Stimulated activated CD4-positive, alpha-beta T cell treated with anti-CD3 and anti-CD28 coated beads, Interleukin-4, amount 100 ng/mL, for 24 hours (primary cell): ENCODE data around the gene CADPS.

Experiments used
- DNase-seq: peaks from one replicate; pipeline ENCODE4 v3.0.0-alpha.2; 2020

The CADPS gene

DNA sequence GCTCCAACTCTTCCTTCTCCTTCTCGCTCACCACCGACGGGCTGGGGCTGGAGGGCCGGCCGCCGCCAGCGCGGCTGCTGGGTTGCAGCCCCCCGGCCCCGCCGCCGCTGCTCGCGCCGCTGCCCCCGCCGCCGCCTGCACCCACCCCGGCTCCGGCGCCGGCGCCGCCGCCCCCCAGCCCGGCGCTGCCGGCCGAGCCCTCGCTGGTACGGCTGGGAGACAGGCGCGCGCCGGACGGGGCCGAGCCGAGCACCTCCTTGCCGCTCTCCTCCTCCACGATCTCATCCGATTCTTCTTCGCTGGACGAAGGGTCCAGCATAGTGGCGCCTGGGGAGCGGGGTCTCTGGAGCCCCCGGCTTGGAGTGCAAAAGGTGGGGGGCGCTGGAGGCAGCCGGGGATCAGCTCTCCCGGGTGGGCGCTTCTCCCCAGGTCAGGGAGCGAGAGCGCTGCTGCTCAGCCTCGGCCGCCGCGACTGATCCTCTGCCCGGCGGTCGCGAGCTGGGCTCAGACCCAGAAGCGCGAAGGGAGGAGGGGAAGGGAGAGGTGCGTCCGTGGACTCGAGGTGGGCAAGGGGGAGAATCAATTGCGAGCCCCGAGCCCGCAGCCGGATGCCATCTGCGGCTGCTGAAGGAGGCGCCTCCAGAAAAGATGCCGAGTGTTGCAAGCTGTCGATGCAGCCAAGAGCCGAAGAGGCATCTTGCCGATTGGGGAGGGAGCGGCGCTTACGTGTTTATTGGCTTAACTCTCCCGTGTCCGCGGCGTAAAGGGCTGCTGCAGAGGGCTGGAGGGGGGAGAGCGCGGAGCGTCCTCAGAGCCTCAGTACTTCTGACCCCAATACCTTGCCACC, at the start of gene CADPS:
CADPS (minus strand) TSS at position 706 of the 847 bp plus-strand sequence; CDS start at position 319, 387 bp downstream.
- DNase-seq = no peak

DNA sequence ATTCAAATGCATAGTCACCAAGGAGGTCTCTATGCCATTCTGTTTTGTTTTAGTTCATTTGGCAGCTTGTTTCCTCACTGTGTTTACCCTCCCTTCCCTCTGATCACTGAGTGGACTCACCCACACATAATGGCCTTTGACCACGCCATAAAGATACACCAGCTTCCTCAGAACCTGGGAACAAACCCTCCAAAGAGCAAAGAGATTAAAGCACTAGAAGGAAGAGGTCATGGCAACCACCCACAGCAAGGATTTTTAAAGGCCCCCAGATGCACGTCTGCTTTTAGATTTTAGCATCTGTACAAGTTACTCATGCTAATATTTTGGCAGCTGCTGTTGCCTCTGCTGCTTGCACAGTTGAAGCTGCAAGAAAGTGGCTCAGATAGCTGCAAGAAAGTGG, 47.9 kb upstream of the CADPS start:
- DNase-seq = no peak

DNA sequence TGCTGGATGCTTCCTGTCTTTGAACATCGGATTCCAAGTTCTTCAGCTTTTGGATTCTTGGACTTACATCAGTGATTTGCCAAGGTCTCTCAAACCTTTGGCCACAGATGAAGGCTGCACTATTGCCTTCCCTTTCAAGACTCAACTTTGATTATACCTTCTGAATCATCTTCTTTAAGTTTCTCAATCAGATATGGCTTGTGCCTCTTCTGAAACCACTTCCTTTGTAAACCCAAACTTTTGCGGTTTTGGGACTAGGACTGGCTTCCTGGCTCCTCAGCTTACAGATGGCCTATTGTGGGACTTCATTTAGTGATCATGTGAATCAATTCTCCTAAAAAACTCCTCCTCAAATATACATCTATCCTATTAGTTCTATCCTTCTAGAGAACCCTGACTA, 47.1 kb upstream of the CADPS start:
- DNase-seq = no peak

DNA sequence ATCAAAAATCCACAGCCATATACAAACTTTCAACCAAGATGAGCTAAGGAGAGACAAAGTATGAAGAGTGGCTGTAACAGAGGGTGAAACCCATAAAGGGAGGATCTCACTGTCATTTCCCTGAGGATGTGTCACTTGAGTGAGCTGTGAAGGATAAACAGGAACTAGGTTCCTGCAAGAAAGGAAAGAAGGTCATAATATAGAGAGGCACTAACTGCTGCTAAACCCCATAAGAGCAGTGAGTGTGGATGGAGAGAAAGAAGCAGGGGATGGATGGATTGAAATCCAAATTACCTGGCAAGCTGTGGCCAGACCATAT, 45.2 kb upstream of the CADPS start:
- no peak for DNase-seq

DNA sequence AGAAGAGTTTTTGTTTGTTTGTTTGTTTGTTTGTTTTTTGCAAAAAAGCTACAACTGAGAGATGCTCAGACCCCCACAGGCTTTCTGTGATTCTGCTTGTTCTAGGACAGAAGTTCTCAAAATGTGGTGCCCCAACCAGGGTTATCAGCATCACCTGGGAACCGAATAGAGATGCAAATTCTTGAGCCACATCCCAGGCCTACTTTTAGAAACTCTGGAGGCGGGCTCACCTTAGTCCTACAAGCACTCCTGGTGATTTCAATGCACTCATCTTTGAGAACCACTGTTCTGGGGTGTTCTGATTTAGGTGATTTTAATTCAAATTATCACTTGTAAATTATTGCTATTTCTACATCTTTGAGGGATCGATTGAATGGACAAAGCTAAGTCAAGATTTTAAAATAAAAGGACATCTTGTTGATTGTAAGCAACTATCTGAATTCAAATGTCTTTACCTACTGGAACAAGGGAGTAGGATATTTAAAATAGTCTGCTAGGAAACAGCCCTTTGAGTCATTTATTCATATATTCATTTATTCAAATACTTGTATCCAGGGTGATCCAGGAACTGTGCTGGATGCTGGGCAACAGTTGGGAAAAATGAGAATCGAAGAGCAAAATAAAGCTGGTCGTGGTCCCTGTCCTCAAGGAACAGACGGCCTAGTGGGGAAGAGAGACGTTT, 44.7 kb upstream of the CADPS start:
- no peak for DNase-seq

DNA sequence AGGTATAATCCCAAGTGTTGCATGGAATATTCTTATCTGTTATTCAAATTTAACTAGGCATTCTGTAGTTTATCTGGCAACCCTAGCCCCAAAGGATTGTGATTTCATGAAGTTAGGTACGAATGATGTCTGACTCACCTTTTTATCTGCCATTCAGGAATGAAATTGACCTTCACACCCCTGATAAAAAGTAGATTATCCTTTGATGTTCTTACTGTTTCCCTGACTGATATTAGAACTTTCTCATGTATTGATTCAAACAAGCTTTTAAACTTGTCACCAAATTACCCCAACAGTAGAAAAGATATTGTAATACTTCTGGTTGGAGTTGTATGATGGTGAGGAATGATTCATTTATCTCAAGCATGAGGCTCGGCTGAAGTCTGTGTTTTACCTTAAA, 43.6 kb upstream of the CADPS start:
- no peak for DNase-seq

DNA sequence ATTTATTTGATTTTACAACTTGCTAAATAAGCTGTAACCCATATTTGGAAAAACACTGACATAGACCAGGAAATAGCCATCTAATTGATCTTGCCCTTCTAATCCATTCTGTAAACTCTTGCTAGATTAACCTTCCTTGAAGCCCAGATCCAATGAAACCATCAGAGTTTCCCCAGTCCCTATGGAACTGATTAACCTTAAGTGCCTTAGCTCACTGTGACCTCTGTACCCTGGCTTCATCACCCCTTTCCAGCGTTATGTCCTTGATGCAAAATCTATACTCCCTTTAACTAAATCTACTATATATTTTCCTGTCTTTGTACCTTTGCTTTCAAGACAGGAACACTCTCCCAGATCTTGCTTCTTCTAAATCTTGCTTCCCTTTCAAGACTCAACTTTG, 42.9 kb upstream of the CADPS start:
- no peak for DNase-seq

DNA sequence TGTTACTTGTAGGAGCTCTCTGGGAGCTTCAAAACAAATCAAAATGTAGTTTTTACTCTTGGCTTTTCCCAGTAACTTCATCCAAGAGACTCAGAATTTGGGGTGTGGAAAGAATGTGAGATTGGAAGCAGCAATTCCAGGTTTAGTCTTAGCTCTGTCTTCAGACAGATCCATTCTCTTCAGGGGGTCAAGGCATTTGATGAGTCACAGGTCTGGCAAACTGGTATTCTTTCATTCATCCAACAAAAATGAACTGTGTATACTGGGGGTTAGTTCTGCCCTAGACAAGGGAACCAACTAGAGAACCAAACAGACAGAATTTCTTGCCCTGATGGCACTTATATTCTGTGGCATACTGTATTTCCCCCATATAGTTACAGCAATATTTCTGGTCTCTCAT, 36.3 kb upstream of the CADPS start:
- DNase-seq = no peak

DNA sequence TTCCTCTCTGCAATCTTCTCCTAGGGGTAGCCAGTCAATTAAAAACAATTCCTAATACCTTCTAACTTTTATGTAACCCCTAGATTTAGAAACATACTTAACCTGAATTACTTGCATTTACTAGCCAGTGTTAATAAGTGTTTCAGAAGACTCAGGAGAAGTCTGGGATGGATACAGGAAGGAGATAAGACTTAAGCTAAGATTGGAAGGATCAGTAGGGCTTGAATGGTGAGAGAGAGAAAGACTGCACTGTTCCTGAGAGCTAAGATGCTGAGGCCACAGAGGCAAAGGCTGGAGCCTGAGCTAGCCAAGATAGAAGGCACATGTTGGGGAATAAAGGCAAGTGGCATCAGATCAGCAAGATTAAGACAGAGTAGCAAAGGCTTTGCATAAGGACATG, 30.1 kb upstream of the CADPS start:
- no peak for DNase-seq

DNA sequence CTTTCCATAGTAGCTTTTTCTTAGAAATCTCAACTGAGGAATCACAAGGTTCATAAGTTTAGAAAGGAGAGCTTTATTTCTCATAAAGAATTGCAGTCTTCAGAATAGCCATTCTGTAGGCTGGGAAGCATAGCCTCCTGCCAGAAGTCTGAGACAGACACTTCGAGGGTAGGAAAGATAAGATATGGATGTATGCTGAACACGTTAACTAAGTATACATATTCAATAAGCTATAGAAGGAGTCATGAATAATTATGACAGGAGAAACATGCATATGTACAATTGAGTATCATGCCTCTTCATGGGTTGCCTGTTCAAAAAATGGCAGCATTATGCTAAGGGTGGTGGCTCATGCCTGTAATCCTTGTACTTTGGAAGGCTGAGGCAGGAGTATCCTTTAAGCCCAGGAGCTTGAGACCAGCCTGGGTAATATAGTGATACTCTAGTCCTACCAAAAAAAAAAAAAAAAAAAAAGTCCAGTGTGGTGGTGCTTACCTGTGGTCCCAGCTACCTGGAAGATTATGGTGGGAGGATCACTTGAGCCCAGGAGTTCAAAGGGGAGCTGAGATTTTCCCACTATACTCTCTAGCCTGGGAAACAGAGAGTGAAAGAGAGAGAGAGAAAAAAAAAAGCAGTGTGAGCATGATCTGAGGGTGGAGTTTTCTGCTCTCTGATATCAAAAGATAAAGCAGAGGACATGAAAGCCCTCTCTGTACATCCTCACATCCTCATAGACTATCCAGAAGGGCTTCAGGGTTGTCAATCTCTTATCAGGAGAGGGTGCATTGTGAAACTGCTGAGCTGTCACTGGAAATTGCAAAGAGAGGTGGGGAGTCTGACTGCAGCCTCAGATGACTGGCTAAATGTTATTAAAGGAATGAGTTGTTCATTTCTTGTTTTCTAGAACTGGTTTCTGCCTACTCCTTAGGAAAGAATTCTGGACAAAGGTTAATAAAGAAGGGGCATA, 23.6 kb upstream of the CADPS start:
- no peak for DNase-seq

DNA sequence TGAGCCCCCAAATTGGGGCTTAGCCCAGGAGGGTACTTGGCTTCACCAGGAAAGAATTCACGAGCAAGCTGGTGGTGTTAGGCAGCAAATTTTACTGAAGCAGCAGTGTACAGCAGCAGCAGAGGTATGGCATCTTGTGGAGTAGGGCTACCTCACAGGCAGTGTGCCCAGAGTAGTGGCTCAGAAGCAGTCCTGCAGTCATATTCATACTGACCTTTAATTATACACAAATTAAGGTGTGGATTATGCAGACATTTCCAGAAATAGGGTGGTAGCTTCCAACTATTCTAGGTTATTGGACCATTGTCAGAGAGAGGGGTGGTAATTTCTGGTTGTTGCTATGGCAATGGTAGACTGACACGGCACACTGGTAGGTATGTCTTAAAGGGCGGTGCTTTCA, 20.7 kb upstream of the CADPS start:
- DNase-seq = no peak

DNA sequence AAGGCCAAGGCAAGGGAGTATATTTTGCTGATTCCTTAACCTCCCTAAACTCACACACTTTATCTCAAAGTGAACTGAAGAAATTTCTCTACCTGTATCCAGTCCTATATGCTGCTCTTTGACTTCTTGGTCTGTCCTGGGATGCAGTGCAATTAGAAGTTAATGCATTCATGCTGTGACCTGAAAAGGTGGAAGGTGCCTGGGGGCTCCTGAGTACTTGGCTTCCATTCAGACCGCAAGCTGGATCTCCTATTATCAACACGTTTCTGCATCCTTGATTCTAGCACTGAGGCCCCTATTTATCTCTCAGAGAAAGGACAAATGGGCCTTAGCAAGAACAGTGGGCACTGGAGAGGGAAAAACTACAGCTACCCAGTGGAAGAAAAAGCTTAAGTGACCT, 17.7 kb upstream of the CADPS start:
- DNase-seq = no peak

DNA sequence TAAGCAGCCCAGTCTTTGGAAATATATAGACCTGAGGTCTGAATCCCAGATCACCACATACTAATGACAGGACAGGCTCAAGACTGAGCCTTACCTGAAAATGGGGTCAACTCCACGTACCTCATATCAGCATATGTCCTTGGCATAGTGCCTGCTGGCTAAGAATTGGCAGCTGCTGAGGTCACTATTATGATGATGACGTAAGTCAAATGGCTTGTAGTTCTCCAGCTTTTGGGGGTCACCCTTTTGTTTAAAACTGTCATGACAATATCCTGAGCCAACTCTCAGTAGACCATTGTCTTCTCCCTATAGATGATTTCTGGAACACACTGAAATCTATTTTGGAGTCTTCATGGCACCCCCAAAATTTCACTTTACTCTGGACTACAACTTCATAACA, 16.8 kb upstream of the CADPS start:
- no peak for DNase-seq

DNA sequence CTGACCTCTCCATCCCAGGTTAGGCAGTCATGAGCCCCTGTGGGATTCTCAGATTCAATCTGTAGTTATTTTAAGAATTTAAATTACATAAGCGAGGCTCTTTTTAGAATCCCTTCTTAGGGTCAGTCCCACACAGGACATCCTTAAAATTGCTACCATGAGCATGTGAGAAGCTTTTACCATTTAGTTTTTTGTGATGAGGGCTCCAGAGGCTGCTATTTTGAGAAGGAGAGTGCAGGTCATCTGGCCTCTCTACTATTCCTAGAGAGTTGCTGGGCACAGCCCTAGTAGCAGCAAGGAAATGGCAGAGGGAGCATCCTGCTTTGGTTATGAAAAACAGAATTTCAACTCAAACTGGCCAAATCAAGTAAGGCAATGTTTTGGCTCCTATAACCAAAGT, 13.6 kb upstream of the CADPS start:
- DNase-seq = no peak

DNA sequence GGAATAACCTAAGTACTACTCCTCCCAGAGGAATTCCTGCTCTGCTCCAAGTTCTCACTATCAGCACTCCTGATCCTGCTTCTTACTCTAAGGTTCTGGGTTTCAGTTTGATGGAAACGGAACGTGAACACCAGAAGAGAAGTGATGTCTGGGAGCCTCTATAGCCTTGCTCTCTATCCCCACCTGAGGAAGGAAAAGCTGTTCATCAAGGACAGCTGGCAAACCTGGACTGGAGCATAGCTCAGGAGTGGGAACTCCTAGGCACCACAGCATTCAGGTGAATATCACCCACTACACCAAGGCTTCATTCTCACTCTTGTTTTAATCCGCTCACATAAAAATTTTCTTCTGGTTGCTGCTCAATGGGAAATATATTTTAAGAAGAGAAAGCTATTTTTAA, 13.0 kb upstream of the CADPS start:
- DNase-seq = no peak

DNA sequence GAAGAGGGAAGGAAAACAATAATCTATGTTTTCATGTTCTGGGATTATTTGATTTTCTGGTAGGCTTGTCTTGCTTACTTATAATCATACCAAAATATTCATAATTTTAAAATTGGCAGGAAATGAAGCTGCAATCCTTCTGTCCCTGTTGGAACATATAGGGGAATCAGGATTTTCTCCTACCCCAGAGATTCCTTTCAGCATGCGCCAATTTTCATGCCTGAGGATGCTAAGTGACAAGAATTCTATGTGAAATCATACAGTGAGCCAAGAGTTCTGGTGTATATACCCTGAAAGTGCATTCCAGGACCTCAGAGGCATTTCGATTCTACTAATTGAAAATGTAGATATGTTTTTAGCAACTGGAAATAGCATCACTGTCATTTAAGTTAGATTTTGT, 9.9 kb upstream of the CADPS start:
- DNase-seq = no peak

DNA sequence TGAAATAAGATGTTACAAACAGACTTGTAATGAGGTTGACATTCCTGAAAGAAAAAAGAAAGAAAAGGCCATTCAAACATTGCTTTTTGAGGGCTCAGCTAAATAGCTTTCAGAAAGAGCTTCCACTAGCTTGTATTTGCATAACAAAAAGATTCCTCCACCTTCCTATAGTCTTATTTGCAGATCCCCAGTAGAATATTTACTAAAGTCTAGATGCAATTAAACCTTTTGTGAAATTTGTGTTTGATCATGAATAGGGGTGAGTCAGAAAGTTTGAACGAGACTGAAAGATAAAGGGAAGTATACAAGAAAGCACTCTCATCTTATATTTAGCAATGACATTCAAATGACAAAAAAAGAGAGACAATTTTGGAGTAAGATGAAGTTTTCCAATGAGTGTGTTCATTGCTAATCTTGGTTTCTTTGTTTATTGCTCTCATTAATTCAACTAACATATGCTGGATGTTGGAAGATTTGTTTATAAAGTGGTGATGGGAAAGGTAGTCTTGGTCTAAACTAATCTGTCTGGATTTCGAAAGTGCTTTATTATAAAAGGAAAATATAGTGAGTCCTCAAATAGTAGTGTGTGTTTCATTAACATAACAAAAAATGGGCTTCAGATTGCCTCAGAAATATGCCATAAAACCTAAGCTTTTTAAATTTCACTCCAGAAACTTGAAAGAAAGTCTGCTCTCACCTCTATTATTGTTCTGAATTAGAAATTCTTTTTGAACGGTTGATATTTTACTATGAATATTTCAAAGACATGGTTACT, 9.1 kb upstream of the CADPS start:
- no peak for DNase-seq

DNA sequence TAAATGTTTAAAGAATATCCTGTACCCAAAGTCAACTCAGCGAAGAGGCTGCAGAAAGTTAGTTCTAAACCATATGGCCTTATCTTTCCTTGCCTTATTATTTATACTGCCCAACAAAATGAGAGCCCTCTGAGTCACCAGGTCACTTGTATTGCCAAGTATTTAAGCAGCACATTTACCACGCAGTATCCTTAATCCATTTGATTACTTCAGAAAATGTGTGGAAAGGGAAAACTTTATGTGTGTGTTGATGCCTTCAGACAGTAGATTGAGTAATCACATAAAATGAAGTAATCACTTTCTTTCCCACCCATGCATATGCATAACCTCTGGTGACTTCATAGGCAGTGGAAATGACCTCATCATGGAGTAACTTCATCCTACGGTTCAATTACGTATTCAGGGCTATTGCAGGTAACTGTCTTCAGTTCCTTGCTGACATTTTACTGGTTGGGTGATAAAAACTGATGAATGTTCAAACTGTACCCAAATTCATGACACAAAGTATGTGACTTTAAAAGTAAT, 7.5 kb upstream of the CADPS start:
- no peak for DNase-seq

DNA sequence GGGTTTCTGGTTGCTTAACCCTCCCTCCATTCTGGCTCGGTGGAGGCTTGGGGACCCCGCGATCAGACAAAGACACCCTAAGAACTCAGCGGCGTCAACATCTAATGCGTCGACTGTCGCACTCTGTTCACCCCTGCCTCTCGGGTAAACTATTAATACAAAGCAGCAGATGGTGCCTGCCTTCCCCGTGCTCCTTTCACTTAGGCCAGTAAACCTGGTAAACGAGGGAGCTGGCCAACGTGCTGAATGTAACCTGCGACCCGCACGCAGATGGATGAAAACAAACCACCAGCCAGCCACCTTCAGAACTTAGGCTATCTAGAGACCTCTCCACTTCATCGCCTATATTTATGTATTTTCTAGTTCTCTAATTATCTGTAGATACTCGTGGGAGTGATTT, 848 bp upstream of the CADPS start:
- no peak for DNase-seq

DNA sequence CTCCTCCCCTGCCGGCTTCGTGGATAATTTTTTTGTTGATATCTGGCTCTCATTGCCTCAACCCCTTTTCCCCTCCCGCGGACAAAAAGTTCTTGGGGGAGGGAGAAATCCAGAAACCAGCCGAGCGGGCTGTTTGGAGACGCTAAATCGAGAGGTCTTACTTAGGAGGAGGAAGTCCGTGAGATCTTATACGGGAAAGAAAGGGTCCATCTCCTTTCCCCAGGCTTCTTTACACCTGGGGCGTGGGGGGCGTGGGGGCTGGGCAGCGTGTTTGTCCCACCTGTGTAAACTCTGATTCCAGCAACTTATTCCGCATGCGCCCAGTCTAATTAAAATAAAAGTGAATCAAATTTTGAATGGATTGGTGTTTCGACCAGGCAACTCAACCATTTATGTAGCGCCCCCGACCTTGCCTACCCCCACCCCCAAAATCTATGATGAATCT, 364 bp upstream of the CADPS start:
- DNase-seq = no peak

DNA sequence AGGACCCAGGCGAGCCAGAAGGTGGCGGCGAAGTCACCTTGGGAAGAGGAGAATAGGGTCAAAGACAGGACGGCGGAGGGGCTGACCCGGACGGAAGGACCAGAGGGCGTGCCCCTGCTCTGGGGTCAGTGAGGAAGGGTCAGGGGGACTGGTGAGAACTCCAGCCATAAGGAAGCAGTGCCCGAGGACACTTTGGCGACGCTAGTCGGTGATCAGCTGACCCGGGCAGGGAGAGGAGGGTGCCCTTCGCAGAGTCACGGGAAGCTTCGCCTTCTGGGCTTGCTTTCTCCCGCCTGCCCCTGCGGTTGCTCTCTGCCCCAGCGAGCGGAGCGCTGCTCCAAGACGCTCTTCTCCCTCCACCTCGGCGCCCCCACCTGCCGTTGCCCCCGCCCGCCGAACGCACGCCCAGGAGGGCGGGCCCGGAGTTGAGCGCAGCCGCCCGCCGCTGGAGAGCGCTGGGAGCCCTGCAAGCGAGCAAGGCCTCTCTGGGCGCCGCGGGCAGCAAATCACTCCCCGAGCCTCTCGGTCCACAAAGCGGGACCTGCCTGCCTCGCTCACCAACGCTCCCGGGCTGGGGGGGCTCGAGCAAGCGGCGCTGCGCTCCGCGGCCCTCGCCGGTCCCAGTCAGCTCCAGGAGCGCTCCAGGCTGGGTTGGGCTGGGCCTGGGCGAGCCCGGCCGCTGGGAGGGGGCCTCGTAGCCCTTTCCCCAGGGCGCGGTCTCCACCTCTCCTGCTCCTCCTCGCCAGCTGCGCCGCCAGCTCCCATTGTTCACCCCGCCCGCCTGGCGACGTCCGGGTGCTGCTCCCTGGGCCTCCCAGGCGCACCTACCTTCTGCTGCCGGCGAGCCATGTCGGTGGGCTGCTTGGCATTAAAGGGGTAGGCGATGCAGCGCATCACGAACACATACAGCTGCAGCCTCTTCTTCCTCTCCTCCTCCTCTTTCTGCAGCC, 1.2 kb downstream of the CADPS start:
- no peak for DNase-seq

DNA sequence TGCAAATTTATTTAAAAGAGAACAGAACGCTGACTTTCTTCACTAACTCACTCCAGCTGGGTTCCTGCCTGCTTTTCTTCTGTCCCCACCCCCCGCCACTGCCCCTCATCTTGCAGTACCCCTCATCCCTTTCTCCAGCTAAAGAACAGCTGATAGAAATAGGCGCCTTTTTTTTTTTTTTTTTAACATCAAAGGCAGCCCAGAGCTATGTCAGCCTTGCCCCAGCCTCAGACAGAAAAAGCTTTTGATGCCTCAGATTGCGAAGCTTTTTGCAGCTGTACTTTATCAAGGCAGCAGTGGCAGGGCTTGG, 1.8 kb downstream of the CADPS start:
- DNase-seq = no peak
